DMS 273 treated with DMSO at 0.1 percent for 48 hours (cell line): ENCODE data around the gene ETFA.

Experiments used
- DNase-seq: peaks from one replicate; lab custom pipeline; 2025; lab: John Stamatoyannopoulos, UW

ETFA gene

GRCh38 chr15:76215634-76216033 is 95.6 kb downstream of the ETFA start:
- DNase-seq, result no peak

- no peak for DNase-seq
Measured at GRCh38 chr15:76209942-76210341, 101.3 kb downstream of the ETFA start.

- DNase-seq, result no peak
Measured at GRCh38 chr15:76209523-76209922, 101.7 kb downstream of the ETFA start.

GRCh38 chr15:76208786-76209424 is 102.4 kb downstream of the ETFA start:
- DNase-seq, result no peak

- no peak for DNase-seq
Measured at GRCh38 chr15:76208084-76208785, 103.0 kb downstream of the ETFA start.

- DNase-seq, result peak; percentile 83
Measured at GRCh38 chr15:76206325-76206976, 104.8 kb downstream of the ETFA start.

- no peak for DNase-seq
Measured at GRCh38 chr15:76204916-76205460, 106.3 kb downstream of the ETFA start.

- DNase-seq, result no peak
Measured at GRCh38 chr15:76204109-76204845, 107.0 kb downstream of the ETFA start.

GRCh38 chr15:76203346-76204108 is 107.7 kb downstream of the ETFA start:
- no peak for DNase-seq

- no peak for DNase-seq
Measured at GRCh38 chr15:76201536-76202255, 109.6 kb downstream of the ETFA start.

- no peak for DNase-seq
Measured at GRCh38 chr15:76200641-76201105, 110.6 kb downstream of the ETFA start.

- DNase-seq, result no peak
Measured at GRCh38 chr15:76200083-76200465, 111.2 kb downstream of the ETFA start.

- DNase-seq, result no peak
Measured at GRCh38 chr15:76199106-76200082, 111.9 kb downstream of the ETFA start.

- no peak for DNase-seq
Measured at GRCh38 chr15:76198456-76199105, 112.7 kb downstream of the ETFA start.

- DNase-seq, result no peak
Measured at GRCh38 chr15:76197703-76198455, 113.4 kb downstream of the ETFA start.

- peak; percentile 33 for DNase-seq
Measured at GRCh38 chr15:76196269-76197231, 114.7 kb downstream of the ETFA start.
